ENCODE results near the gene CCDC158. TPM values are rescaled to one million over a fixed set of nuclear protein-coding genes. Genes with fewer than 3 reads are reported as not detected.
A peak's percentile ranks its signal among the peaks of the same experiment; 100 is the strongest.

Gene CCDC158
- total and polyA plus RNA-seq, 2 of the 8 experiments (the other 6 are each of a cell fraction or from before 2014, with no cell fraction given): not detected

DNA sequence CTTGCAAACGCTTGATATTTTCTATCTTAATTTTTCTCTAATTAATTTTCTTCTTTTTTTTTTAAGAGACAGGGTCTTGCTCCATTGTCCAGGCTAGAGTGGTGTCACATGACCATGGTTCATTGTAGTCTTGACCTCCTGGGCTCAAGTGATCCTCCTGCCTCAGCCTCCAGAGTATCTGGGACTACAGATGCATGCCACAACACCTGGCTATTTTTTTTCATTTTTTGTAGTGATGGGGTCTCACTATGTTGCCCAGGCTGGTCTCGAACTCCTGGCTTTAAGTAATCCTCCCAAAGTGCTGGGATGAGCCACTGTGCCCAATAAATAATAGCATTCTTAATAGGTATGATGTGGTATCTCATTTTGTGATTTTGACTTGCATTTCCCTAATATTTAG lies 32.3 kb upstream of the CCDC158 start:
- POLR2A ChIA-PET (ENCODE audit: partially characterized antibody): no interaction called here
- no peaks in the 10 kb centered on the region for H4K20me1 ChIP-seq (replicated peaks in 1 of 2; ENCODE audit: control insufficient read depth in 1 of 2, insufficient read depth in 2 of 2, low read length in 2 of 2)
- DNase-seq (ENCODE audit: low read depth in 1 of 2, low spot score in 2 of 2): no peak
- no peak overlapping the region for H3K9ac ChIP-seq (replicated peaks in 1 of 4; ENCODE audit: extremely low read depth in 1 of 4, low read depth in 3 of 4, low read length in 3 of 4)
- FAIRE-seq: no peak
- H3K4ac ChIP-seq (replicated peaks; ENCODE audit: insufficient read length, low read depth, low read length): no peak overlapping the region
- H3K27me3 ChIP-seq (replicated peaks in 1 of 4; ENCODE audit: control insufficient read depth in 3 of 4, extremely low read depth in 1 of 4, insufficient read depth in 3 of 4, low read length in 3 of 4): no peaks in the 10 kb centered on the region
- no peak overlapping the region for H4K8ac ChIP-seq (ENCODE audit: extremely low read depth, insufficient read depth, low read length)
- no peak overlapping the region for H2BK120ac ChIP-seq (replicated peaks; ENCODE audit: low read depth, low read length)
- H3K27ac ChIP-seq (ENCODE audit: low read depth, low read length): no peak overlapping the region
- 94% methylated on average over 2 of the region's 2 CpGs; no CpG with 5 or more reads in 1 of the 2 experiments for WGBS, 2 experiments (ENCODE audit: extremely low coverage in 1 of 2, insufficient coverage in 1 of 2, insufficient read length in 1 of 2, insufficient replicate concordance in 2 of 2, low coverage in 1 of 2, low lambda C conversion rate in 2 of 2, missing lambda C conversion rate in 1 of 2)
- no peak overlapping the region for H2BK12ac ChIP-seq (ENCODE audit: low read depth, low read length)
- no peak overlapping the region for H2BK5ac ChIP-seq (ENCODE audit: low read depth, low read length)
- H3K4me2 ChIP-seq (ENCODE audit: insufficient read depth in 1 of 2, low read depth in 2 of 2, low read length in 2 of 2): no peak overlapping the region
- no peak overlapping the region for H3K14ac ChIP-seq (ENCODE audit: insufficient read length)
- H3K23ac ChIP-seq (ENCODE audit: insufficient read length): no peak overlapping the region
- no peak overlapping the region for H3K56ac ChIP-seq (replicated peaks; ENCODE audit: insufficient read length, low read depth, low read length)
- no peak overlapping the region for H4K5ac ChIP-seq (ENCODE audit: insufficient read length, low read depth, low read length)
- CTCF ChIA-PET (ENCODE audit: partially characterized antibody): interaction anchor here (1.2 kb wide), 1 partner anchor 22 kb away, joined by 4 read pairs; no protein-coding TSS in a partner anchor
- H2BK15ac ChIP-seq (ENCODE audit: low read length): no peak overlapping the region
- no peak overlapping the region for H2AK5ac ChIP-seq (ENCODE audit: low read depth, low read length)
- no peak for TF ChIP-seq SP2 (IDR thresholded peaks at IDR 0.05; ENCODE audit: low read length)
- peak; percentile 71 for TF ChIP-seq KDM1A (IDR thresholded peaks at IDR 0.05; ENCODE audit: borderline replicate concordance, low read length)
- H3K23me2 ChIP-seq (ENCODE audit: low read depth, low read length): no peaks in the 10 kb centered on the region
- H2AFZ ChIP-seq (ENCODE audit: low read length): no peak overlapping the region
- H3K36me3 ChIP-seq (ENCODE audit: control insufficient read depth in 2 of 4, insufficient read depth in 4 of 4, low read length in 3 of 4): no peaks in the 10 kb centered on the region
- H4K91ac ChIP-seq (replicated peaks; ENCODE audit: insufficient read length, low read length): no peak overlapping the region
- no peaks in the 10 kb centered on the region for H3K9me3 ChIP-seq (ENCODE audit: insufficient read depth in 2 of 2, low read depth in 1 of 2, low read length in 1 of 2)
- no peak overlapping the region for H3K4me3 ChIP-seq (ENCODE audit: extremely low read depth in 1 of 4, insufficient read depth in 2 of 4, low read depth in 3 of 4, low read length in 4 of 4)
- H3K18ac ChIP-seq (ENCODE audit: extremely low read depth, low read length): no peak overlapping the region
- H3K79me2 ChIP-seq (ENCODE audit: control insufficient read depth in 1 of 2, insufficient read depth in 2 of 2, low read length in 2 of 2): no peaks in the 10 kb centered on the region
- H3K79me1 ChIP-seq (ENCODE audit: low read depth, low read length): no peaks in the 10 kb centered on the region; the same call in 1 of the 2 replicates
- peaks cover 0 to 2% (median under 1%) of the 10 kb centered on the region in 4 experiments; a peak in 2 of 7 replicates for H3K4me1 ChIP-seq (replicated peaks in 1 of 4; ENCODE audit: control insufficient read depth in 3 of 4, insufficient read depth in 4 of 4, low read length in 3 of 4)
- no peak overlapping the region for H2BK20ac ChIP-seq (ENCODE audit: low read length)

All from H1 (cell line).